Measurements from ENCODE around the gene ASXL3. TPM values are rescaled to one million over a fixed set of nuclear protein-coding genes. Genes with fewer than 3 reads are reported as not detected.

The ASXL3 gene
- polyA plus RNA-seq, 1 donor (not counting 4 experiments of a cell fraction or from before 2014, with no cell fraction given): not detected

DNA sequence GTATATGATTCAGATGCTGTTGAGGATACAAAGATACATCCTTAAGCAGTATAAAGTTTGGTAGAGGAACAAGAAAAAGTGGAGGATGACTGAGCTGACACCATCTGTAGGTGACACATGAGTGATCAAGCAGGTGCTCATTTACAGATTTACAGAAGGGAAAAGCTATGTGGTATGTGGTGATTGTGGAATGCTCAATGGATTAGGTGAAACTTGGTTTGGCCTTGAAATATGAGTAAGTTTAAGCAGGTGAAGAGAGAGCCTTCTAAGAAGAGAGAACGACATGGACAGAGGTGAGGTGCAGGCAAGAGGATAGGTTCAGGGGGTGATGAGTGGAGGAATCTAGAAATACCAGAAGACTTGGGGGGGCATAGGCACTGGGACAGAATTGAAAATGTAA, 5.9 kb downstream of the ASXL3 start:
- no peak for DNase-seq (ENCODE audit: low read depth, low spot score)
- no peak for TF ChIP-seq CTCF (optimal IDR thresholded peaks at IDR 0.05 in 1 of 3, IDR thresholded peaks at IDR 0.05 in 1 of 3, conservative IDR thresholded peaks at IDR 0.05 in 1 of 3; ENCODE audit: extremely low read depth in 1 of 3, insufficient read depth in 2 of 3, low read length in 3 of 3)
- no peak for TF ChIP-seq EZH2 (IDR thresholded peaks at IDR 0.05; ENCODE audit: low read length)

GRCh38 chr18:33584548-33585430, 6.8 kb downstream of the ASXL3 start:
- H3K4me3 ChIP-seq (ENCODE audit: control insufficient read depth in 2 of 3, extremely low read depth in 1 of 3, insufficient read depth in 2 of 3, low read depth in 1 of 3, low read length in 3 of 3): no peak overlapping the region
- no peaks in the 10 kb centered on the region for H3K4me1 ChIP-seq (ENCODE audit: control insufficient read depth, extremely low read depth, insufficient read depth, low read length)
- dilution Hi-C loops (cut with MboI; ENCODE audit: extremely low pct_ligation_motif_present, low sequenced_read_pairs): no loop called here
- DNase-seq (ENCODE audit: low read depth, low spot score): no peak
- H4K20me1 ChIP-seq (ENCODE audit: control insufficient read depth, extremely low read depth, insufficient read depth, low read length): no peaks in the 10 kb centered on the region
- no peak overlapping the region for H2AFZ ChIP-seq (ENCODE audit: control insufficient read depth, low read length)
- H3K27ac ChIP-seq (ENCODE audit: control insufficient read depth, insufficient read depth, low read length): no peak overlapping the region
- H3K79me2 ChIP-seq (ENCODE audit: control insufficient read depth, insufficient read depth, low read length): no peaks in the 10 kb centered on the region
- H3K9me1 ChIP-seq (ENCODE audit: control insufficient read depth, extremely low read depth, insufficient read depth, low read length): no peaks in the 10 kb centered on the region
- H3K9ac ChIP-seq (ENCODE audit: control insufficient read depth, extremely low read depth, insufficient read depth, low read length): no peak overlapping the region
- no peaks in the 10 kb centered on the region for H3K36me3 ChIP-seq (ENCODE audit: control insufficient read depth in 2 of 2, extremely low read depth in 1 of 2, insufficient read depth in 2 of 2, low read length in 2 of 2)
- no peaks in the 10 kb centered on the region for H3K9me3 ChIP-seq (ENCODE audit: control insufficient read depth, low read depth, low read length)
- H3K27me3 ChIP-seq (ENCODE audit: control insufficient read depth, extremely low read depth, insufficient read depth, low read length): peaks cover 4% of the 10 kb centered on the region
- TF ChIP-seq CTCF (optimal IDR thresholded peaks at IDR 0.05 in 1 of 3, IDR thresholded peaks at IDR 0.05 in 1 of 3, conservative IDR thresholded peaks at IDR 0.05 in 1 of 3; ENCODE audit: extremely low read depth in 1 of 3, insufficient read depth in 2 of 3, low read length in 3 of 3): no peak
- no peak for TF ChIP-seq EZH2 (IDR thresholded peaks at IDR 0.05; ENCODE audit: low read length)
- no peak for FAIRE-seq
- H3K4me2 ChIP-seq (ENCODE audit: control insufficient read depth, extremely low read depth, insufficient read depth, low read depth, low read length): no peak overlapping the region

More for the DNA sequence above, 5.9 kb downstream of the ASXL3 start:
- H3K9ac ChIP-seq (ENCODE audit: control insufficient read depth, extremely low read depth, insufficient read depth, low read length): no peak overlapping the region
- H3K27ac ChIP-seq (ENCODE audit: control insufficient read depth, insufficient read depth, low read length): no peak overlapping the region
- no peaks in the 10 kb centered on the region for H3K9me3 ChIP-seq (ENCODE audit: control insufficient read depth, low read depth, low read length)
- H4K20me1 ChIP-seq (ENCODE audit: control insufficient read depth, extremely low read depth, insufficient read depth, low read length): no peaks in the 10 kb centered on the region
- peaks cover 4% of the 10 kb centered on the region for H3K4me1 ChIP-seq (ENCODE audit: control insufficient read depth, extremely low read depth, insufficient read depth, low read length)
- dilution Hi-C loops (cut with MboI; ENCODE audit: extremely low pct_ligation_motif_present, low sequenced_read_pairs): no loop called here
- peaks cover 13% of the 10 kb centered on the region for H3K27me3 ChIP-seq (ENCODE audit: control insufficient read depth, extremely low read depth, insufficient read depth, low read length)
- H3K79me2 ChIP-seq (ENCODE audit: control insufficient read depth, insufficient read depth, low read length): no peaks in the 10 kb centered on the region
- H3K4me2 ChIP-seq (ENCODE audit: control insufficient read depth, extremely low read depth, insufficient read depth, low read depth, low read length): no peak overlapping the region
- no peak overlapping the region for H3K4me3 ChIP-seq (ENCODE audit: control insufficient read depth in 2 of 3, extremely low read depth in 1 of 3, insufficient read depth in 2 of 3, low read depth in 1 of 3, low read length in 3 of 3)
- no peak for FAIRE-seq
- H3K36me3 ChIP-seq (ENCODE audit: control insufficient read depth in 2 of 2, extremely low read depth in 1 of 2, insufficient read depth in 2 of 2, low read length in 2 of 2): no peaks in the 10 kb centered on the region
- no peak overlapping the region for H2AFZ ChIP-seq (ENCODE audit: control insufficient read depth, low read length)
- peaks cover 2% of the 10 kb centered on the region for H3K9me1 ChIP-seq (ENCODE audit: control insufficient read depth, extremely low read depth, insufficient read depth, low read length)
